HepG2 (cell line): Measurements from ENCODE around the gene HMCN2. TPM values are rescaled to one million over a fixed set of nuclear protein-coding genes. Genes with fewer than 3 reads are reported as not detected.

ENCODE experiments used
- ATAC-seq: fragments of 200-7000 bp; cut with Tn5 transposase; 3 replicates; pipeline ENCODE4 v1.9.1; 2020; ENCODE audit warnings: mild to moderate bottlenecking, moderate library complexity
- BruUV-seq: library from RNA; stranded (reverse); fragments of 400-500 nt; replicated peaks from 2 replicates; lab custom pipeline; 2021; lab: Mats Ljungman, UMichigan
- CTCF ChIA-PET: fragments of 300-600 bp; formaldehyde crosslinking; extraction: SDS; loops from one replicate; lab custom pipeline; 2021; ENCODE audit warnings: low total read pairs, inconsistent platforms, low intra/inter-chr PET ratio; lab: Yijun Ruan, JAX
- POLR2A ChIA-PET: fragments of 350-600 bp; sonication (Branson Sonifier 250); formaldehyde crosslinking; loops from one replicate; lab custom pipeline; 2020; ENCODE audit warnings: antibody characterized with exemption, inconsistent platforms; lab: Yijun Ruan, JAX
- DNase-seq: peaks from one replicate; pipeline ENCODE4 v3.0.0-alpha.2; 2015; ENCODE audit warnings: low spot score
- FAIRE-seq: peaks from 3 replicates; lab custom pipeline; 2011; peaks lifted over from hg19 to GRCh38; lab: Jason Lieb, UNC
- H2AFZ ChIP-seq: one replicate; pipeline ENCODE4 v1.6.1; 2011; ENCODE audit warnings: low read length, inconsistent platforms
- H3K27ac ChIP-seq: fragments of 300-600 bp; 3 replicates; pipeline ENCODE4 v1.8.0; 2011; ENCODE audit warnings: mixed run types, mild to moderate bottlenecking, mixed read lengths, low read length, inconsistent platforms; ENCODE audit not compliant: insufficient read depth; ENCODE audit errors: extremely low read length
- H3K27me3 ChIP-seq, 2 experiments: fragments of 200-600 bp in 1 of 2; 2 replicates in 1 of 2; 3 replicates in 1 of 2; pipeline versions ENCODE4 v1.6.0 to v1.8.0; 2011; ENCODE audit warnings: low read length in 2 of 2, mild to moderate bottlenecking in 2 of 2, moderate library complexity in 2 of 2, inconsistent platforms in 1 of 2; ENCODE audit not compliant: insufficient read depth in 2 of 2, control insufficient read depth in 1 of 2
- H3K36me3 ChIP-seq, 2 experiments: fragments of 200-600 bp in 1 of 2; replicated peaks in 1 of 2; 2 replicates in 1 of 2; 3 replicates in 1 of 2; pipeline versions ENCODE4 v1.5.1 to v1.8.0; 2011; ENCODE audit warnings: low read length in 2 of 2, inconsistent platforms in 1 of 2; ENCODE audit not compliant: insufficient read depth in 2 of 2, control insufficient read depth in 1 of 2
- H3K4me1 ChIP-seq: 2 replicates; pipeline ENCODE4 v1.5.1; 2012; ENCODE audit warnings: low read length, inconsistent platforms; ENCODE audit not compliant: insufficient read depth
- H3K4me2 ChIP-seq: 2 replicates; pipeline ENCODE4 v1.6.0; 2011; ENCODE audit warnings: low read depth, low read length, inconsistent platforms
- H3K4me3 ChIP-seq, 3 experiments: fragments of 200-600 bp in 1 of 3; sonication (generic), shearing (Covaris generic) in 1 of 3; replicated peaks in 1 of 3; 2 replicates each; pipeline ENCODE4 v1.5.1; 2011 to 2016; ENCODE audit warnings: low read length in 3 of 3, inconsistent platforms in 2 of 3, low read depth in 2 of 3, mild to moderate bottlenecking in 2 of 3, control low read depth in 1 of 3, mixed read lengths in 1 of 3; ENCODE audit not compliant: insufficient read depth in 1 of 3
- H3K79me2 ChIP-seq: one replicate; pipeline ENCODE4 v1.6.1; 2011; ENCODE audit warnings: low read length, inconsistent platforms; ENCODE audit not compliant: insufficient read depth
- H3K9ac ChIP-seq: 2 replicates; pipeline ENCODE4 v1.6.0; 2011; ENCODE audit warnings: mild to moderate bottlenecking, low read depth, low read length, inconsistent platforms; ENCODE audit not compliant: insufficient read depth
- H3K9me3 ChIP-seq: 2 replicates; pipeline ENCODE4 v1.5.1; 2012; ENCODE audit warnings: mild to moderate bottlenecking, low read length
- H4K20me1 ChIP-seq: 2 replicates; pipeline ENCODE4 v1.6.0; 2011; ENCODE audit warnings: inconsistent platforms, mild to moderate bottlenecking, low read length, moderate library complexity; ENCODE audit not compliant: insufficient read depth
- GABPA ChIP-seq, 2 experiments: IDR thresholded peaks; 2 replicates each; pipeline ENCODE4 v1.6.1; 2011 to 2016; ENCODE audit warnings: low read depth in 2 of 2, low read length in 1 of 2, missing biosample characterization in 1 of 2, missing genetic modification characterization in 1 of 2
- GABPB1 ChIP-seq: IDR thresholded peaks from 2 replicates; pipeline ENCODE4 v1.6.1; 2016; ENCODE audit warnings: mild to moderate bottlenecking, missing genetic modification reagents, moderate library complexity, missing compliant biosample characterization
- NFYB ChIP-seq: sonication (generic); formaldehyde crosslinking; IDR thresholded peaks from 2 replicates; pipeline ENCODE4 v1.4.0; 2020; ENCODE audit warnings: missing genetic modification reagents
- ZFX ChIP-seq: sonication (generic); formaldehyde crosslinking; IDR thresholded peaks from 2 replicates; pipeline ENCODE4 v1.4.0; 2020; ENCODE audit warnings: mild to moderate bottlenecking, low read depth, missing genetic modification reagents, moderate library complexity
- ZNF121 ChIP-seq: sonication (generic); formaldehyde crosslinking; IDR thresholded peaks from 2 replicates; pipeline ENCODE4 v1.5.0; 2020; ENCODE audit warnings: mild to moderate bottlenecking, missing genetic modification reagents
- ZNF674 ChIP-seq: sonication (generic); formaldehyde crosslinking; IDR thresholded peaks from 2 replicates; pipeline ENCODE4 v1.5.0; 2020; ENCODE audit warnings: low read depth, mild to moderate bottlenecking, missing genetic modification reagents
- ZNF770 ChIP-seq: sonication (generic); formaldehyde crosslinking; IDR thresholded peaks from 2 replicates; pipeline ENCODE4 v1.5.0; 2020; ENCODE audit warnings: mild to moderate bottlenecking, missing genetic modification reagents
- WGBS: methylation state at CpG from one replicate; pipeline ENCODE4 v1.1.6; 2017; ENCODE audit warnings: low lambda C conversion rate; 5-methylcytosine and 5-hydroxymethylcytosine counted together
- in situ Hi-C: cut with HindIII; loops from 2 replicates; pipeline ENCODE4 v1.10.0; 2017; ENCODE audit warnings: low pct_unique_long_range_greater_than_20kb; ENCODE audit not compliant: extremely low pct_ligation_motif_present
- intact Hi-C: fragments of 100-400 bp; cut with micrococcal nuclease; formaldehyde crosslinking; loops from one replicate; pipeline ENCODE4 v1.10.0; 2022; ENCODE audit not compliant: unreplicated experiment
- polyA plus RNA-seq, 8 experiments: library from polyadenylated mRNA; depleted of rRNA in 3 of 8; stranded (reverse) in 7 of 8; unstranded in 1 of 8; fragments of >200 nt; fragmentation: Illumina TruSeq in 4 of 8; extraction: Trizol in 4 of 8; gene quantifications; 2 replicates each; pipeline versions ENCODE4 v1.2.1 to v1.2.3, GENCODE V29; 2011 to 2016; ENCODE audit warnings: low read depth in 4 of 8, missing spikeins in 1 of 8, mixed read lengths in 1 of 8; ENCODE audit not compliant: insufficient read depth in 1 of 8
- total RNA-seq, 5 experiments: library from RNA; depleted of rRNA; stranded (reverse); fragments of >200 nt; fragmentation: Illumina TruSeq; extraction: Trizol; gene quantifications; 2 replicates each; pipeline ENCODE4 v1.2.3, GENCODE V29; 2016; ENCODE audit warnings: low read depth in 1 of 5

HMCN2 gene
- total and polyA plus RNA-seq, 2 of the 13 experiments (the other 11 are each of a cell fraction or from before 2014, with no cell fraction given) = 0.09 TPM; not detected in 1

- no peaks in the 10 kb centered on the region for H3K79me2 ChIP-seq
- no peak overlapping the region for H3K9ac ChIP-seq
- H3K36me3 ChIP-seq = no peaks in the 10 kb centered on the region
- FAIRE-seq (no peak), ATAC-seq (peak; percentile 57), DNase-seq (no peak)
- H4K20me1 ChIP-seq = no peaks in the 10 kb centered on the region
- CTCF ChIA-PET = no interaction called here
- WGBS = 7% methylated on average over 4 of the region's 17 CpGs
- intact Hi-C loops = no loop called here
- in situ Hi-C loops = no loop called here
- H3K4me1 ChIP-seq = no peaks in the 10 kb centered on the region
- TF ChIP-seq ZFX (CRISPR knock-in tag) (no peak), ZNF121 (CRISPR knock-in tag) (peak; percentile 76), ZNF770 (CRISPR knock-in tag) (0 out of 2 replicates have a peak, but pooled peaks have one; percentile 27), NFYB (CRISPR knock-in tag) (no peak), ZNF674 (no peak), GABPB1 (CRISPR knock-in tag) (peak; percentile 46), GABPA (IDR thresholded peaks at IDR 0.05; ENCODE audit: low read depth, low read length) (0 out of 2 replicates have a peak, but pooled peaks have one; percentile 22), GABPA (CRISPR knock-in tag; IDR thresholded peaks at IDR 0.05; ENCODE audit: low read depth) (0 out of 2 replicates have a peak, but pooled peaks have one; percentile 12)
- H3K9me3 ChIP-seq = no peaks in the 10 kb centered on the region
- peak overlapping the region in 1 of 3 experiments; percentile 23; a peak in 1 of 6 replicates for H3K4me3 ChIP-seq
- H3K27ac ChIP-seq = no peak overlapping the region
- H3K27me3 ChIP-seq = peaks cover 1 to 21% of the 10 kb centered on the region in 2 experiments; a peak in 3 of 5 replicates
- no peak overlapping the region for H2AFZ ChIP-seq
- H3K4me2 ChIP-seq = peak overlapping the region; percentile 39; the same call in 1 of the 2 replicates
- POLR2A ChIA-PET = interaction anchor here (0.8 kb wide), 1 partner anchor 52 kb away, joined by 3 read pairs; no protein-coding TSS in a partner anchor
- no TSS peak for BruUV-seq
These were observed 133.1 kb downstream of the HMCN2 start for GRCh38 chr9:130398487-130399240.
